HEK293 (cell line): ENCODE measurements around the gene CLEC14A.

ENCODE experiments used
- CTCF ChIA-PET: fragments of 350-600 bp; formaldehyde crosslinking; extraction: SDS; loops from one replicate; lab custom pipeline; 2021; ENCODE audit warnings: antibody characterized with exemption; lab: Yijun Ruan, JAX
- POLR2A ChIA-PET: fragments of 300-600 bp; formaldehyde crosslinking; extraction: SDS; loops from one replicate; lab custom pipeline; 2020; ENCODE audit warnings: antibody characterized with exemption, inconsistent platforms; lab: Yijun Ruan, JAX
- H3K27ac ChIP-seq: fragments of 200-500 bp; sonication (Bioruptor generic); 2 replicates; pipeline ENCODE4 v1.5.1; 2014; ENCODE audit warnings: low read depth, low read length, control low read depth, inconsistent platforms; ENCODE audit errors: extremely low read depth
- H3K36me3 ChIP-seq, 2 experiments: fragments of 200-500 bp in 1 of 2; sonication (Bioruptor generic) in 1 of 2; 1 replicate in 1 of 2; 2 replicates in 1 of 2; pipeline ENCODE4 v1.5.1; 2014 to 2017; ENCODE audit warnings: inconsistent platforms in 2 of 2, low read length in 2 of 2; ENCODE audit not compliant: control insufficient read depth in 2 of 2, insufficient read depth in 1 of 2
- H3K4me1 ChIP-seq: fragments of 200-500 bp; sonication (Bioruptor generic); 2 replicates; pipeline ENCODE4 v1.5.1; 2014; ENCODE audit warnings: mild to moderate bottlenecking, low read length, inconsistent platforms; ENCODE audit not compliant: control insufficient read depth, insufficient read depth
- H3K4me3 ChIP-seq: 2 replicates; pipeline ENCODE4 v1.5.1; 2011; ENCODE audit warnings: low read depth, mild to moderate bottlenecking, control low read depth, low read length, moderate library complexity
- H3K9me3 ChIP-seq: fragments of 200-500 bp; sonication (Bioruptor generic); 2 replicates; pipeline ENCODE4 v1.5.1; 2014; ENCODE audit warnings: low read depth, low read length, inconsistent platforms; ENCODE audit not compliant: control insufficient read depth, insufficient read depth
- BCL11B ChIP-seq: fragments of 450-650 bp; formaldehyde crosslinking; IDR thresholded peaks from 2 replicates; pipeline ENCODE4 v1.5.1; 2016; ENCODE audit warnings: low read depth, missing biosample characterization, missing genetic modification characterization
- HOXA7 ChIP-seq: sonication (generic); formaldehyde crosslinking; IDR thresholded peaks from 2 replicates; pipeline ENCODE4 v1.8.1; 2022; ENCODE audit warnings: missing genetic modification reagents, borderline replicate concordance
- HOXD13 ChIP-seq: sonication (generic); formaldehyde crosslinking; IDR thresholded peaks from 2 replicates; pipeline ENCODE4 v1.8.0; 2022; ENCODE audit warnings: missing genetic modification reagents, borderline replicate concordance
- KLF16 ChIP-seq: fragments of 450-650 bp; formaldehyde crosslinking; IDR thresholded peaks from 2 replicates; pipeline ENCODE4 v1.5.1; 2017; ENCODE audit warnings: missing biosample characterization, missing genetic modification characterization
- ZIC2 ChIP-seq: fragments of 450-650 bp; formaldehyde crosslinking; IDR thresholded peaks from 2 replicates; pipeline ENCODE4 v1.5.1; 2016; ENCODE audit warnings: missing biosample characterization, missing genetic modification characterization
- ZNF146 ChIP-seq: fragments of 450-650 bp; formaldehyde crosslinking; IDR thresholded peaks from 2 replicates; pipeline ENCODE4 v1.5.1; 2016; ENCODE audit warnings: missing biosample characterization, missing genetic modification characterization
- ZNF302 ChIP-seq: fragments of 450-650 bp; formaldehyde crosslinking; IDR thresholded peaks from 2 replicates; pipeline ENCODE4 v1.5.1; 2016; ENCODE audit warnings: missing biosample characterization, missing genetic modification characterization, low read depth
- ZNF341 ChIP-seq: fragments of 450-650 bp; formaldehyde crosslinking; IDR thresholded peaks from 2 replicates; pipeline ENCODE4; 2016; ENCODE audit warnings: low read depth, missing biosample characterization, missing genetic modification characterization
- ZNF544 ChIP-seq: fragments of 450-650 bp; formaldehyde crosslinking; IDR thresholded peaks from 2 replicates; pipeline ENCODE4 v1.5.0; 2017; ENCODE audit warnings: missing biosample characterization, missing genetic modification characterization
- ZNF558 ChIP-seq: fragments of 450-650 bp; formaldehyde crosslinking; IDR thresholded peaks from 2 replicates; pipeline ENCODE4 v1.5.1; 2016; ENCODE audit warnings: missing biosample characterization, missing genetic modification characterization
- ZNF677 ChIP-seq: fragments of 450-650 bp; IDR thresholded peaks from 2 replicates; pipeline ENCODE4 v1.5.0; 2018; ENCODE audit warnings: missing biosample characterization, mild to moderate bottlenecking, missing genetic modification characterization, moderate library complexity
- ZNF76 ChIP-seq: fragments of 450-650 bp; formaldehyde crosslinking; IDR thresholded peaks from 2 replicates; pipeline ENCODE4; 2016; ENCODE audit warnings: low read depth, missing biosample characterization, missing genetic modification characterization, borderline replicate concordance
- ZNF776 ChIP-seq: fragments of 450-650 bp; formaldehyde crosslinking; IDR thresholded peaks from 2 replicates; pipeline ENCODE4 v1.5.0; 2017; ENCODE audit warnings: missing biosample characterization, missing genetic modification characterization, borderline replicate concordance
- TF ChIP-seq, protein P1 (sequence below): fragments of 450-650 bp; formaldehyde crosslinking; IDR thresholded peaks from 2 replicates; pipeline ENCODE4; 2016; ENCODE audit warnings: missing biosample characterization, missing genetic modification characterization
- TF ChIP-seq, protein P2 (sequence below): fragments of 450-650 bp; formaldehyde crosslinking; IDR thresholded peaks from 2 replicates; pipeline ENCODE4 v1.5.1; 2016; ENCODE audit warnings: missing biosample characterization, missing genetic modification characterization
- TF ChIP-seq, protein P3 (sequence below): fragments of 450-650 bp; formaldehyde crosslinking; IDR thresholded peaks from 2 replicates; pipeline ENCODE4 v1.5.1; 2016; ENCODE audit warnings: missing biosample characterization, missing genetic modification characterization
- TF ChIP-seq, protein P4 (sequence below): fragments of 450-650 bp; formaldehyde crosslinking; IDR thresholded peaks from 2 replicates; pipeline ENCODE4 v1.5.1; 2016; ENCODE audit warnings: missing biosample characterization, missing genetic modification characterization
- TF ChIP-seq, protein P5 (sequence below): fragments of 450-650 bp; formaldehyde crosslinking; IDR thresholded peaks from 2 replicates; pipeline ENCODE4 v1.5.1; 2016; ENCODE audit warnings: missing biosample characterization, missing genetic modification characterization

The CLEC14A gene

DNA sequence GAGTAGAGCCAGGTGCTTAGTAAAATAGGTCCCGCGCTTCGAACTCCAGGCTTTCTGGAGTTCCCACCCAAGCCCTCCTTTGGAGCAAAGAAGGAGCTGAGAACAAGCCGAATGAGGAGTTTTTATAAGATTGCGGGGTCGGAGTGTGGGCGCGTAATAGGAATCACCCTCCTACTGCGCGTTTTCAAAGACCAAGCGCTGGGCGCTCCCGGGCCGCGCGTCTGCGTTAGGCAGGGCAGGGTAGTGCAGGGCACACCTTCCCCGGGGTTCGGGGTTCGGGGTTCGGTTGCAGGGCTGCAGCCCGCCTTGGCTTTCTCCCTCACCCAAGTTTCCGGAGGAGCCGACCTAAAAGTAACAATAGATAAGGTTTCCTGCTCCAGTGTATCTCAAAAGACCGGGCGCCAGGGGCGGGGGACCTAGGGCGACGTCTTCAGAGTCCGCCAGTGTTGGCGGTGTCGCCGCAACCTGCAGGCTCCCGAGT is 44.6 kb downstream of the CLEC14A start (continued):
- TF ChIP-seq, protein P1, sequence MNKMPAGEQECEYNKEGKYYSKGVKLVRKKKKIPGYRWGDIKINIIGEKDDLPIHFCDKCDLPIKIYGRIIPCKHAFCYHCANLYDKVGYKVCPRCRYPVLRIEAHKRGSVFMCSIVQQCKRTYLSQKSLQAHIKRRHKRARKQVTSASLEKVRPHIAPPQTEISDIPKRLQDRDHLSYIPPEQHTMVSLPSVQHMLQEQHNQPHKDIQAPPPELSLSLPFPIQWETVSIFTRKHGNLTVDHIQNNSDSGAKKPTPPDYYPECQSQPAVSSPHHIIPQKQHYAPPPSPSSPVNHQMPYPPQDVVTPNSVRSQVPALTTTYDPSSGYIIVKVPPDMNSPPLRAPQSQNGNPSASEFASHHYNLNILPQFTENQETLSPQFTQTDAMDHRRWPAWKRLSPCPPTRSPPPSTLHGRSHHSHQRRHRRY, result no peak
- TF ChIP-seq, protein P2, sequence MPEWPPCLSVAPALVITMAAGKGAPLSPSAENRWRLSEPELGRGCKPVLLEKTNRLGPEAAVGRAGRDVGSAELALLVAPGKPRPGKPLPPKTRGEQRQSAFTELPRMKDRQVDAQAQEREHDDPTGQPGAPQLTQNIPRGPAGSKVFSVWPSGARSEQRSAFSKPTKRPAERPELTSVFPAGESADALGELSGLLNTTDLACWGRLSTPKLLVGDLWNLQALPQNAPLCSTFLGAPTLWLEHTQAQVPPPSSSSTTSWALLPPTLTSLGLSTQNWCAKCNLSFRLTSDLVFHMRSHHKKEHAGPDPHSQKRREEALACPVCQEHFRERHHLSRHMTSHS (tag by site-specific recombination), result no peak

DNA sequence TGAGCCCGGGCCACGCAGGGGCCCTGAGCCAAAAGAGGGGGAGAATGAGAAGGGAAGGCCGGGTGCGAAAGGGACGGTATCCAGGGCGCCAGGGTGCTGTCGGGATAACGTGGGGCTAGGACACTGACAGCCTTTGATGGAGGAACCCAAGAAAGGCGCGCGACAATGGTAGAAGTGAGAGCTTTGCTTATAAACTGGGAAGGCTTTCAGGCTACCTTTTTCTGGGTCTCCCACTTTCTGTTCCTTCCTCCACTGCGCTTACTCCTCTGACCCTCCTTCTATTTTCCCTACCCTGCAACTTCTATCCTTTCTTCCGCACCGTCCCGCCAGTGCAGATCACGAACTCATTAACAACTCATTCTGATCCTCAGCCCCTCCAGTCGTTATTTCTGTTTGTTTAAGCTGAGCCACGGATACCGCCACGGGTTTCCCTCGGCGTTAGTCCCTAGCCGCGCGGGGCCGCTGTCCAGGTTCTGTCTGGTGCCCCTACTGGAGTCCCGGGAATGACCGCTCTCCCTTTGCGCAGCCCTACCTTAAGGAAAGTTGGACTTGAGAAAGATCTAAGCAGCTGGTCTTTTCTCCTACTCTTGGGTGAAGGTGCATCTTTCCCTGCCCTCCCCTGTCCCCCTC is 45.2 kb downstream of the CLEC14A start:
- no peak overlapping the region; the same call in 1 of the 2 replicates for H3K4me3 ChIP-seq
- ChIA-PET POLR2A (no interaction called here), CTCF (interaction anchor here (0.6 to 0.9 kb wide), 2 partner anchors 29 to 1449 kb away, joined by 3 read pairs; no protein-coding TSS in a partner anchor)
- no peaks in the 10 kb centered on the region for H3K36me3 ChIP-seq
- peaks cover 3% of the 10 kb centered on the region; the same call in 1 of the 2 replicates for H3K9me3 ChIP-seq
- H3K27ac ChIP-seq, result no peak overlapping the region
- no peak for TF ChIP-seq ZIC2 (tag by site-specific recombination)
- TF ChIP-seq HOXA7 (CRISPR knock-in tag), result no peak
- TF ChIP-seq ZNF341 (tag by site-specific recombination), result no peak
- TF ChIP-seq, protein P3, sequence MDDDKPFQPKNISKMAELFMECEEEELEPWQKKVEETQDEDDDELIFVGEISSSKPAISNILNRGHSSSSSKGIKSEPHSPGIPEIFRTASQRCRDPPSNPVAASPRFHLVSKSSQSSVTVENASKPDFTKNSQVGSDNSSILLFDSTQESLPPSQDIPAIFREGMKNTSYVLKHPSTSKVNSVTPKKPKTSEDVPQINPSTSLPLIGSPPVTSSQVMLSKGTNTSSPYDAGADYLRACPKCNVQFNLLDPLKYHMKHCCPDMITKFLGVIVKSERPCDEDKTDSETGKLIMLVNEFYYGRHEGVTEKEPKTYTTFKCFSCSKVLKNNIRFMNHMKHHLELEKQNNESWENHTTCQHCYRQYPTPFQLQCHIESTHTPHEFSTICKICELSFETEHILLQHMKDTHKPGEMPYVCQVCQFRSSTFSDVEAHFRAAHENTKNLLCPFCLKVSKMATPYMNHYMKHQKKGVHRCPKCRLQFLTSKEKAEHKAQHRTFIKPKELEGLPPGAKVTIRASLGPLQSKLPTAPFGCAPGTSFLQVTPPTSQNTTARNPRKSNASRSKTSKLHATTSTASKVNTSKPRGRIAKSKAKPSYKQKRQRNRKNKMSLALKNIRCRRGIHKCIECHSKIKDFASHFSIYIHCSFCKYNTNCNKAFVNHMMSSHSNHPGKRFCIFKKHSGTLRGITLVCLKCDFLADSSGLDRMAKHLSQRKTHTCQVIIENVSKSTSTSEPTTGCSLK (tag by site-specific recombination), result no peak
- TF ChIP-seq ZNF558 (tag by site-specific recombination), result no peak
- TF ChIP-seq ZNF776 (tag by site-specific recombination), result no peak
- TF ChIP-seq, protein P4, sequence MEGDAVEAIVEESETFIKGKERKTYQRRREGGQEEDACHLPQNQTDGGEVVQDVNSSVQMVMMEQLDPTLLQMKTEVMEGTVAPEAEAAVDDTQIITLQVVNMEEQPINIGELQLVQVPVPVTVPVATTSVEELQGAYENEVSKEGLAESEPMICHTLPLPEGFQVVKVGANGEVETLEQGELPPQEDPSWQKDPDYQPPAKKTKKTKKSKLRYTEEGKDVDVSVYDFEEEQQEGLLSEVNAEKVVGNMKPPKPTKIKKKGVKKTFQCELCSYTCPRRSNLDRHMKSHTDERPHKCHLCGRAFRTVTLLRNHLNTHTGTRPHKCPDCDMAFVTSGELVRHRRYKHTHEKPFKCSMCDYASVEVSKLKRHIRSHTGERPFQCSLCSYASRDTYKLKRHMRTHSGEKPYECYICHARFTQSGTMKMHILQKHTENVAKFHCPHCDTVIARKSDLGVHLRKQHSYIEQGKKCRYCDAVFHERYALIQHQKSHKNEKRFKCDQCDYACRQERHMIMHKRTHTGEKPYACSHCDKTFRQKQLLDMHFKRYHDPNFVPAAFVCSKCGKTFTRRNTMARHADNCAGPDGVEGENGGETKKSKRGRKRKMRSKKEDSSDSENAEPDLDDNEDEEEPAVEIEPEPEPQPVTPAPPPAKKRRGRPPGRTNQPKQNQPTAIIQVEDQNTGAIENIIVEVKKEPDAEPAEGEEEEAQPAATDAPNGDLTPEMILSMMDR (tag by site-specific recombination), result no peak
- TF ChIP-seq HOXD13 (CRISPR knock-in tag), result no peak
- TF ChIP-seq ZNF302, result no peak
- TF ChIP-seq ZNF677 (tag by site-specific recombination), result no peak
- TF ChIP-seq ZNF76, result no peak
- no peak for TF ChIP-seq KLF16 (tag by site-specific recombination)
- TF ChIP-seq ZNF146, result no peak
- TF ChIP-seq, protein P5, sequence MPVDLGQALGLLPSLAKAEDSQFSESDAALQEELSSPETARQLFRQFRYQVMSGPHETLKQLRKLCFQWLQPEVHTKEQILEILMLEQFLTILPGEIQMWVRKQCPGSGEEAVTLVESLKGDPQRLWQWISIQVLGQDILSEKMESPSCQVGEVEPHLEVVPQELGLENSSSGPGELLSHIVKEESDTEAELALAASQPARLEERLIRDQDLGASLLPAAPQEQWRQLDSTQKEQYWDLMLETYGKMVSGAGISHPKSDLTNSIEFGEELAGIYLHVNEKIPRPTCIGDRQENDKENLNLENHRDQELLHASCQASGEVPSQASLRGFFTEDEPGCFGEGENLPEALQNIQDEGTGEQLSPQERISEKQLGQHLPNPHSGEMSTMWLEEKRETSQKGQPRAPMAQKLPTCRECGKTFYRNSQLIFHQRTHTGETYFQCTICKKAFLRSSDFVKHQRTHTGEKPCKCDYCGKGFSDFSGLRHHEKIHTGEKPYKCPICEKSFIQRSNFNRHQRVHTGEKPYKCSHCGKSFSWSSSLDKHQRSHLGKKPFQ (tag by site-specific recombination), result no peak
- no peak for TF ChIP-seq BCL11B (tag by site-specific recombination)
- TF ChIP-seq ZNF544 (tag by site-specific recombination), result no peak
- H3K4me1 ChIP-seq, result no peaks in the 10 kb centered on the region; the same call in 1 of the 2 replicates
